ENCODE measurements around the gene CCR6. TPM values are rescaled to one million over a fixed set of nuclear protein-coding genes. Genes with fewer than 3 reads are reported as not detected.

The CCR6 gene
- total and polyA plus RNA-seq, 2 of the 13 experiments (the other 11 are each of a cell fraction or from before 2014, with no cell fraction given) = 4.5 to 8.7 TPM

DNA sequence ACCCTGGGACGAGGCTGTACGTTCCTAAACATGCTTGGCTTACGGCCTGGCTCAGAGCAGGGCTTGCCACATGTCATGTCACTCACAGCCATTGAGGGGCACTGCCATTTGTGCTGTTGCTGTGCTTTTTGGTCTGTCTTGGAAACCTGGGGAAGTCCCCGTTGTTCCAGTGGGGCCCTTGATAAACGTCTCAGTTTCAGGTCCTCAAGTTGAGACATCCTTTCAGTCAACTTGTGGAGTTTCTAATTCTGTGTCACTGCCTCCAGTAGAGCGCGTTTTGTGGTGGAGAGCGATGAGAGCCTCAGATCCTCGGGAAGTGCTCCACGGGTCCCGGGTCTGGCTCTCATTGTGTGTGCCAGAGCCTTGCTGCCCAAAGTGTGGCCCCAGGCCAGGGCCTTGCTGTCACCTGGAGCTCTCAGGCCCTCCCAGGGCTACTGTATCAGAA is 43.0 kb upstream of the CCR6 start:
- peak overlapping the region; percentile 18 for H2AFZ ChIP-seq (ENCODE audit: low read length)
- in situ Hi-C loops (cut with HindIII; ENCODE audit: extremely low pct_ligation_motif_present, low pct_unique_long_range_greater_than_20kb) (no loop called here), intact Hi-C loops (cut with micrococcal nuclease; ENCODE audit: unreplicated experiment) (loop anchor here (5.0 kb wide), 1 partner anchor 42 kb away; the partner anchor contains the start of gene CCR6)
- POLR2A ChIA-PET = no interaction called here
- no peaks in the 10 kb centered on the region for H4K20me1 ChIP-seq (ENCODE audit: insufficient read depth, low read length)
- peaks cover 27% of the 10 kb centered on the region for H3K4me1 ChIP-seq (ENCODE audit: insufficient read depth, low read length)
- H3K9ac ChIP-seq (ENCODE audit: insufficient read depth, low read depth, low read length) = no peak overlapping the region
- H3K79me2 ChIP-seq (ENCODE audit: insufficient read depth, low read length) = no peaks in the 10 kb centered on the region
- H3K27me3 ChIP-seq (ENCODE audit: control insufficient read depth in 1 of 2, insufficient read depth in 2 of 2, low read length in 2 of 2) = peaks cover 0 to 2% of the 10 kb centered on the region in 2 experiments; a peak in 1 of 5 replicates
- H3K27ac ChIP-seq (ENCODE audit: extremely low read length, insufficient read depth, low read length) = no peak overlapping the region
- CTCF ChIA-PET (ENCODE audit: low intra/inter-chr PET ratio, low total read pairs) = no interaction called here
- H3K4me3 ChIP-seq (replicated peaks in 1 of 3; ENCODE audit: insufficient read depth in 1 of 3, low read depth in 2 of 3, low read length in 3 of 3) = no peak overlapping the region
- no peaks in the 10 kb centered on the region for H3K9me3 ChIP-seq (ENCODE audit: low read length)
- FAIRE-seq (no peak), DNase-seq (ENCODE audit: low spot score) (no peak), ATAC-seq (peak; percentile 35)
- TF ChIP-seq, protein P1, sequence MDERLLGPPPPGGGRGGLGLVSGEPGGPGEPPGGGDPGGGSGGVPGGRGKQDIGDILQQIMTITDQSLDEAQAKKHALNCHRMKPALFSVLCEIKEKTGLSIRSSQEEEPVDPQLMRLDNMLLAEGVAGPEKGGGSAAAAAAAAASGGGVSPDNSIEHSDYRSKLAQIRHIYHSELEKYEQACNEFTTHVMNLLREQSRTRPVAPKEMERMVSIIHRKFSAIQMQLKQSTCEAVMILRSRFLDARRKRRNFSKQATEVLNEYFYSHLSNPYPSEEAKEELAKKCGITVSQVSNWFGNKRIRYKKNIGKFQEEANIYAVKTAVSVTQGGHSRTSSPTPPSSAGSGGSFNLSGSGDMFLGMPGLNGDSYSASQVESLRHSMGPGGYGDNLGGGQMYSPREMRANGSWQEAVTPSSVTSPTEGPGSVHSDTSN (CRISPR knock-in tag; IDR thresholded peaks at IDR 0.05) = 0 out of 2 replicates have a peak, but pooled peaks have one; percentile 10
- TF ChIP-seq, protein P2, sequence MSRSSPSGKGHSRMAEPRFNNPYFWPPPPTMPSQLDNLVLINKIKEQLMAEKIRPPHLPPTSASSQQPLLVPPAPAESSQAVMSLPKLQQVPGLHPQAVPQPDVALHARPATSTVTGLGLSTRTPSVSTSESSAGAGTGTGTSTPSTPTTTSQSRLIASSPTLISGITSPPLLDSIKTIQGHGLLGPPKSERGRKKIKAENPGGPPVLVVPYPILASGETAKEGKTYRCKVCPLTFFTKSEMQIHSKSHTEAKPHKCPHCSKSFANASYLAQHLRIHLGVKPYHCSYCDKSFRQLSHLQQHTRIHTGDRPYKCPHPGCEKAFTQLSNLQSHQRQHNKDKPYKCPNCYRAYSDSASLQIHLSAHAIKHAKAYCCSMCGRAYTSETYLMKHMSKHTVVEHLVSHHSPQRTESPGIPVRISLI (CRISPR knock-in tag; IDR thresholded peaks at IDR 0.05; ENCODE audit: borderline replicate concordance) = no peak
- TF ChIP-seq HNRNPK (IDR thresholded peaks at IDR 0.05; ENCODE audit: low read depth, low read length, poor library complexity, severe bottlenecking) (no peak), ZBTB38 (CRISPR knock-in tag; IDR thresholded peaks at IDR 0.05) (0 out of 2 replicates have a peak, but pooled peaks have one; percentile 16), NR2F2 (IDR thresholded peaks at IDR 0.05; ENCODE audit: borderline replicate concordance, low read depth) (no peak)
- TF ChIP-seq, protein P3, sequence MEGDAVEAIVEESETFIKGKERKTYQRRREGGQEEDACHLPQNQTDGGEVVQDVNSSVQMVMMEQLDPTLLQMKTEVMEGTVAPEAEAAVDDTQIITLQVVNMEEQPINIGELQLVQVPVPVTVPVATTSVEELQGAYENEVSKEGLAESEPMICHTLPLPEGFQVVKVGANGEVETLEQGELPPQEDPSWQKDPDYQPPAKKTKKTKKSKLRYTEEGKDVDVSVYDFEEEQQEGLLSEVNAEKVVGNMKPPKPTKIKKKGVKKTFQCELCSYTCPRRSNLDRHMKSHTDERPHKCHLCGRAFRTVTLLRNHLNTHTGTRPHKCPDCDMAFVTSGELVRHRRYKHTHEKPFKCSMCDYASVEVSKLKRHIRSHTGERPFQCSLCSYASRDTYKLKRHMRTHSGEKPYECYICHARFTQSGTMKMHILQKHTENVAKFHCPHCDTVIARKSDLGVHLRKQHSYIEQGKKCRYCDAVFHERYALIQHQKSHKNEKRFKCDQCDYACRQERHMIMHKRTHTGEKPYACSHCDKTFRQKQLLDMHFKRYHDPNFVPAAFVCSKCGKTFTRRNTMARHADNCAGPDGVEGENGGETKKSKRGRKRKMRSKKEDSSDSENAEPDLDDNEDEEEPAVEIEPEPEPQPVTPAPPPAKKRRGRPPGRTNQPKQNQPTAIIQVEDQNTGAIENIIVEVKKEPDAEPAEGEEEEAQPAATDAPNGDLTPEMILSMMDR (CRISPR knock-in tag; IDR thresholded peaks at IDR 0.05) = peak; percentile 34; the same call in 1 of the 2 replicates
- H3K36me3 ChIP-seq (replicated peaks in 1 of 2; ENCODE audit: control insufficient read depth in 1 of 2, insufficient read depth in 2 of 2, low read length in 2 of 2) = no peaks in the 10 kb centered on the region
- H3K4me2 ChIP-seq (ENCODE audit: low read depth, low read length) = no peak overlapping the region
- 64% methylated on average over 11 of the region's 11 CpGs for WGBS (ENCODE audit: low lambda C conversion rate)
- no TSS peak for BruUV-seq (replicated peaks)

Measured in HepG2 (cell line).